Stimulated activated CD4-positive, alpha-beta T cell treated with anti-CD3 and anti-CD28 coated beads, Interleukin-15, amount 100 ng/mL, for 1 hour (primary cell): ENCODE data around the gene LLGL1.

Experiments used
- DNase-seq, 2 donors: peaks; one replicate each; pipeline ENCODE4 v3.0.0-alpha.2; 2020; ENCODE audit warnings: low read depth in 1 of 2, low spot score in 1 of 2

The LLGL1 gene

GRCh38 chr17:18225121-18225641 is at the start of gene LLGL1:
LLGL1 (plus strand) TSS chr17:18225635; CDS start chr17:18225683, 48 bp downstream.
- DNase-seq: peak; percentile 92 to 94

- DNase-seq: no peak
These were observed 49.3 kb upstream of the LLGL1 start for GRCh38 chr17:18176176-18176575.

GRCh38 chr17:18177133-18177532 is 48.3 kb upstream of the LLGL1 start:
- no peak for DNase-seq

GRCh38 chr17:18177722-18178121 is 47.7 kb upstream of the LLGL1 start:
- DNase-seq: no peak

GRCh38 chr17:18179196-18179595 is 46.2 kb upstream of the LLGL1 start:
- no peak for DNase-seq

GRCh38 chr17:18179804-18180203 is 45.6 kb upstream of the LLGL1 start:
- no peak for DNase-seq

GRCh38 chr17:18181358-18181757 is 44.1 kb upstream of the LLGL1 start:
- peak in 1 of 2 donors; percentile 10 for DNase-seq

- no peak for DNase-seq
These were observed 43.1 kb upstream of the LLGL1 start for GRCh38 chr17:18182110-18182977.

GRCh38 chr17:18182978-18183333 is 42.5 kb upstream of the LLGL1 start:
- DNase-seq: peak; percentile 67 to 75

- peak; percentile 95 to 96 for DNase-seq
These were observed 41.9 kb upstream of the LLGL1 start, which contains the start of gene ALKBH5 for GRCh38 chr17:18183334-18184142. ALKBH5 (plus strand) TSS chr17:18183828; CDS start chr17:18184244, 416 bp downstream.

- peak; percentile 34 to 54 for DNase-seq
These were observed 41.0 kb upstream of the LLGL1 start for GRCh38 chr17:18184143-18185031.

- DNase-seq: no peak
These were observed 40.0 kb upstream of the LLGL1 start for GRCh38 chr17:18185391-18185790.

GRCh38 chr17:18185832-18186626 is 39.4 kb upstream of the LLGL1 start:
- no peak for DNase-seq

GRCh38 chr17:18186627-18186982 is 38.8 kb upstream of the LLGL1 start:
- DNase-seq: no peak

- DNase-seq: no peak
These were observed 38.2 kb upstream of the LLGL1 start for GRCh38 chr17:18187226-18187625.

- no peak for DNase-seq
These were observed 37.3 kb upstream of the LLGL1 start for GRCh38 chr17:18187821-18188761.

- no peak for DNase-seq
These were observed 34.7 kb upstream of the LLGL1 start for GRCh38 chr17:18190628-18191235.

GRCh38 chr17:18191236-18191667 is 34.2 kb upstream of the LLGL1 start:
- no peak for DNase-seq
